Fibroblast of lung (primary cell): ENCODE measurements around the gene TAPT1.

Source experiments
- CTCF ChIP-seq, 2 donors: IDR thresholded peaks in 1 of 2; conservative IDR thresholded peaks in 1 of 2; 1 replicate in 1 of 2; 2 replicates in 1 of 2; pipeline ENCODE4 v1.5.1; 2011 to 2012; ENCODE audit warnings: low read length in 2 of 2, control low read depth in 1 of 2, inconsistent platforms in 1 of 2, low read depth in 1 of 2, mild to moderate bottlenecking in 1 of 2
- EZH2 ChIP-seq: IDR thresholded peaks from 2 replicates; pipeline ENCODE4 v1.5.1; 2012; ENCODE audit warnings: low read length, control low read depth, mild to moderate bottlenecking; ENCODE audit errors: missing control alignments

- no peak for TF ChIP-seq CTCF (conservative IDR thresholded peaks at IDR 0.05 in 1 of 2, IDR thresholded peaks at IDR 0.05 in 1 of 2; ENCODE audit: low read depth in 1 of 2, low read length in 2 of 2)
- TF ChIP-seq EZH2, result no peak
These were observed 33.1 kb upstream of the TAPT1 start for GRCh38 chr4:16259241-16259888.
